Left hindlimb (tissue), 1 donor: ENCODE results near the gene LAMA5.

Experiments
- DNase-seq: peaks from one replicate; pipeline ENCODE4 v3.0.0-alpha.2; 2018

Gene LAMA5

GRCh38 chr20:62404761-62405107 is 37.6 kb upstream of the LAMA5 start:
- no peak for DNase-seq

GRCh38 chr20:62404112-62404665 is 37.1 kb upstream of the LAMA5 start:
- DNase-seq, result no peak

GRCh38 chr20:62403331-62403730 is 36.2 kb upstream of the LAMA5 start:
- DNase-seq, result no peak

GRCh38 chr20:62402456-62403150 is 35.5 kb upstream of the LAMA5 start:
- no peak for DNase-seq

- DNase-seq, result no peak
Measured at GRCh38 chr20:62401331-62401779, 34.2 kb upstream of the LAMA5 start.

- DNase-seq, result no peak
Measured at GRCh38 chr20:62400541-62400940, 33.4 kb upstream of the LAMA5 start.

- no peak for DNase-seq
Measured at GRCh38 chr20:62400021-62400420, 32.9 kb upstream of the LAMA5 start.

- DNase-seq, result no peak
Measured at GRCh38 chr20:62398120-62398821, 31.2 kb upstream of the LAMA5 start.

- no peak for DNase-seq
Measured at GRCh38 chr20:62396367-62397239, 29.5 kb upstream of the LAMA5 start.

GRCh38 chr20:62395311-62396242 is 28.5 kb upstream of the LAMA5 start:
- no peak for DNase-seq

- DNase-seq, result no peak
Measured at GRCh38 chr20:62394248-62395245, 27.4 kb upstream of the LAMA5 start.

- no peak for DNase-seq
Measured at GRCh38 chr20:62393830-62394229, 26.7 kb upstream of the LAMA5 start.

GRCh38 chr20:62393335-62393665 is 26.2 kb upstream of the LAMA5 start:
- no peak for DNase-seq

- no peak for DNase-seq
Measured at GRCh38 chr20:62392621-62393334, 25.7 kb upstream of the LAMA5 start.

- DNase-seq, result no peak
Measured at GRCh38 chr20:62392077-62392418, 24.9 kb upstream of the LAMA5 start.

- DNase-seq, result no peak
Measured at GRCh38 chr20:62391165-62392076, 24.3 kb upstream of the LAMA5 start.

GRCh38 chr20:62390317-62391164 is 23.4 kb upstream of the LAMA5 start:
- no peak for DNase-seq

- no peak for DNase-seq
Measured at GRCh38 chr20:62389601-62390087, 22.5 kb upstream of the LAMA5 start.
